ENCODE results near the gene TMBIM6. TPM values are rescaled to one million over a fixed set of nuclear protein-coding genes. Genes with fewer than 3 reads are reported as not detected.

The TMBIM6 gene
- total RNA-seq, 2 experiments from 2014 or later: 120 to 170 TPM

GRCh38 chr12:49776858-49777257 lies 35.5 kb downstream of the TMBIM6 start:
- Histone ChIP-seq H3K27ac (ENCODE audit: low read depth, low read length, poor library complexity, severe bottlenecking) (no peak overlapping the region), H4K20me1 (ENCODE audit: insufficient read depth, low read length) (no peaks in the 10 kb centered on the region), H2AFZ (ENCODE audit: low read length) (peak overlapping the region; percentile 34; the same call in 1 of the 2 replicates), H3K4me2 (ENCODE audit: low read length) (no peak overlapping the region), H3K9me2 (ENCODE audit: insufficient read depth, low read length) (no peaks in the 10 kb centered on the region), H3K36me3 (ENCODE audit: insufficient read depth, low read length) (no peaks in the 10 kb centered on the region), H3K4me3 (ENCODE audit: low read depth, low read length, poor library complexity, severe bottlenecking) (no peak overlapping the region), H3K79me2 (ENCODE audit: insufficient read depth, low read depth, low read length) (no peaks in the 10 kb centered on the region), H3K9me3 (ENCODE audit: low read length) (no peaks in the 10 kb centered on the region), H3K4me1 (ENCODE audit: insufficient read depth, low read length, poor library complexity, severe bottlenecking) (peaks cover 8% of the 10 kb centered on the region)
- ChIA-PET POLR2A (interaction anchor here (1.1 to 1.5 kb wide), 2 partner anchors 36 to 62 kb away, joined by 3 to 4 read pairs; partner anchors contain the start of gene TMBIM6), CTCF (ENCODE audit: unreplicated experiment) (interaction anchor here (0.6 to 1.8 kb wide), 3 partner anchors 34 to 69 kb away, joined by 3 to 8 read pairs (median 3); no protein-coding TSS in a partner anchor)
- intact Hi-C loops (cut with micrococcal nuclease; ENCODE audit: unreplicated experiment): loop anchor here (1.0 to 5.0 kb wide), 6 partner anchors 36 to 280 kb away; partner anchors contain the start of genes ASIC1 and TMBIM6
- DNase-seq (ENCODE audit: low spot score): peak; percentile 37
- BruUV-seq (replicated peaks): no TSS peak
- TF ChIP-seq CTCF (conservative IDR thresholded peaks at IDR 0.05; ENCODE audit: low read length): no peak
- TF ChIP-seq EZH2phosphoT487 (IDR thresholded peaks at IDR 0.05; ENCODE audit: borderline replicate concordance, low read depth, low read length): no peak

- no peak overlapping the region for H3K27ac ChIP-seq (ENCODE audit: low read depth, low read length, poor library complexity, severe bottlenecking)
- no peak overlapping the region for H3K4me3 ChIP-seq (ENCODE audit: low read depth, low read length, poor library complexity, severe bottlenecking)
- ChIA-PET CTCF (ENCODE audit: unreplicated experiment) (interaction anchor here (0.6 to 1.8 kb wide), 7 partner anchors 34 to 141 kb away, joined by 3 to 10 read pairs (median 4); partner anchors contain the start of genes NCKAP5L and TMBIM6), POLR2A (interaction anchor here (1.1 to 1.5 kb wide), 2 partner anchors 36 to 61 kb away, joined by 3 to 4 read pairs; partner anchors contain the start of gene TMBIM6)
- H4K20me1 ChIP-seq (ENCODE audit: insufficient read depth, low read length): no peaks in the 10 kb centered on the region
- BruUV-seq (replicated peaks): no TSS peak
- DNase-seq (ENCODE audit: low spot score): no peak
- peaks cover 8% of the 10 kb centered on the region for H3K4me1 ChIP-seq (ENCODE audit: insufficient read depth, low read length, poor library complexity, severe bottlenecking)
- H2AFZ ChIP-seq (ENCODE audit: low read length): no peak overlapping the region; the same call in 1 of the 2 replicates
- intact Hi-C loops (cut with micrococcal nuclease; ENCODE audit: unreplicated experiment): loop anchor here (2.0 to 5.0 kb wide), 4 partner anchors 37 to 280 kb away; partner anchors contain the start of genes ASIC1 and TMBIM6
- no peaks in the 10 kb centered on the region for H3K9me3 ChIP-seq (ENCODE audit: low read length)
- H3K79me2 ChIP-seq (ENCODE audit: insufficient read depth, low read depth, low read length): no peaks in the 10 kb centered on the region
- no peak overlapping the region for H3K4me2 ChIP-seq (ENCODE audit: low read length)
- H3K9me2 ChIP-seq (ENCODE audit: insufficient read depth, low read length): no peaks in the 10 kb centered on the region
- TF ChIP-seq CTCF (conservative IDR thresholded peaks at IDR 0.05; ENCODE audit: low read length) (no peak), EZH2phosphoT487 (IDR thresholded peaks at IDR 0.05; ENCODE audit: borderline replicate concordance, low read depth, low read length) (no peak)
- no peaks in the 10 kb centered on the region for H3K36me3 ChIP-seq (ENCODE audit: insufficient read depth, low read length)
Observed at GRCh38 chr12:49777341-49777740, 36.0 kb downstream of the TMBIM6 start.

Data from OCI-LY7 (cell line).